Fibroblast of peridontal ligament (primary cell): ENCODE data around the gene UBE2G1.
A peak's percentile ranks its signal among the peaks of the same experiment; 100 is the strongest.
"Not testable (repeated sequence)": the region's sequence is repeated elsewhere in the genome, so short reads cannot be mapped to it uniquely, and the experiment has no call there.

Source experiments
- DNase-seq: peaks from one replicate; pipeline ENCODE4 v3.0.0-alpha.2; 2010; ENCODE audit errors: extremely low read depth

The UBE2G1 gene

DNA sequence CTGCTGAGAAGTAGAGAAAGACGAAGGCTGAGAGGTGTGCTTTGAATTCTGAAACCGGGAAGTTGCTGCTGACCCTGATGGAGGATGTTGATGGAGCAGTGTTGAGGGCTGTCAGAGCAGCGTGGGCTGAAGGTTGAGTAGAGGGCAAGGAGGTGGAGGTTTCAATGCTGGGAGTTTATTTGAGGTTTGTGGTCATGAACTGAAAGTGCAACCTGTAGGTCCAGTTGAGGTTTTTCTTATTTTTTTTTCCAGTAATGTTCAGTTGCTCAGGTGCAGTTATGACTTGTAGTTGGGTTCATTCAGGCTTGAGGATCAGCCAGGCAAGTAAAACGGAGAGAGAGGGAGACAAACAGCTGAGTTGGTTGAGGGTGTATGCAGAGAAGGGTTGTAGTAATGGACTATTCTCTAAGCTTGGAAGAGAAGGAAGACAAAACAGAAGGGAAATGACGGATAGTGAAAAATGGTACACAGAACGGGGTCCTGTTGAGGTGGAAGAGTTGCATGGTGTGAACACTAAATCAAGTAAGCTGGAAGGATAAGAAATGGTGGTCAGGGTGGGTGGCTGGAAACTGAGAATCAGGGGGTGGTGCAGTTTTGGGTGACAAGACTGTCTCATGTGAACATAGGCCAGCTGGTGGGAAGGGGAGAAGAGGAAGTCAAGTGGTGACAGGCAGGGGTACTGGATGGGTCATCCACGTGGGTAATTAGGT lies 8.7 kb upstream of the UBE2G1 start:
- DNase-seq: no peak

- DNase-seq: no peak
Observed at GRCh38 chr17:4369557-4370230, 3.2 kb upstream of the UBE2G1 start.

DNA sequence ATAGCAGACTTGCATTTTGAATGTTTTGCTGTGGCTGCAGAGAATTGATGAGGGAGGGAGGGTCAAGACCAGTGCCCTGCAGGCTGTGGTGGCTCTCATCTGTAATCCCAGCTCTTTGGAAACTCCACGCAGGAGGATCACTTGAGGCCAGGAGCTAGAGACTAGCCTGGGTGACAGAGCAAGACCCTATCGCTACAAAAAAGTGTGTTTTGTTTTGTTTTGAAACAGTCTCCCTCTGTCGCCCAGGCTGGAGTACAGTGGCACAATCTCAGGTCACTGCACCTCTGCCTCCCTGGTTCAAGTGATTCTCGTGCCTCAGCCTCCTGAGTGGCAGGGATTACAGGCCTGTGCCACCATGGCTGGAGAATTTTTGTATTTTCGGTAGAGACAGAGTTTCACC lies 1.9 kb upstream of the UBE2G1 start:
- DNase-seq: no peak

DNA sequence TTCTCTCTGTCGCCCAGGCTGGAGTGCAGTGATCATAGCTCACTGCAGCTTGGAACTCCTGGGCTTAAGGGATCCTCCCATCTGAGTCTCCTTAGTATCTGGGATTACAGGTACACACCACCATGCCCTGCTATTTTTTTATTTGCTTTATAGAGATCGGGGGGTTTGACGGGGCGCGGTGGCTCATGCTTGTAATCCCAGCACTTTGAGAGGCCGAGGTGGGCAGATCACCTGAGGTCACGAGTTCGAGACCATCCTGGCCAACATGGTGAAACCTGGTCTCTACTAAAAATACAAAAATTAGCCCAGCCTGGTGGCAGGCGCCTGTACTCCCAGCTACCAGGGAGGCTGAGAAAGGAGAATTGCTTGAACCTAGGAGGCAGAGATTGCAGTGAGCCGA lies 702 bp upstream of the UBE2G1 start:
- not testable (repeated sequence) for DNase-seq

GRCh38 chr17:4365628-4366326 lies 698 bp downstream of the UBE2G1 start:
- DNase-seq: no peak

GRCh38 chr17:4365103-4365627 lies 1.3 kb downstream of the UBE2G1 start:
- peak; percentile 89 for DNase-seq

DNA sequence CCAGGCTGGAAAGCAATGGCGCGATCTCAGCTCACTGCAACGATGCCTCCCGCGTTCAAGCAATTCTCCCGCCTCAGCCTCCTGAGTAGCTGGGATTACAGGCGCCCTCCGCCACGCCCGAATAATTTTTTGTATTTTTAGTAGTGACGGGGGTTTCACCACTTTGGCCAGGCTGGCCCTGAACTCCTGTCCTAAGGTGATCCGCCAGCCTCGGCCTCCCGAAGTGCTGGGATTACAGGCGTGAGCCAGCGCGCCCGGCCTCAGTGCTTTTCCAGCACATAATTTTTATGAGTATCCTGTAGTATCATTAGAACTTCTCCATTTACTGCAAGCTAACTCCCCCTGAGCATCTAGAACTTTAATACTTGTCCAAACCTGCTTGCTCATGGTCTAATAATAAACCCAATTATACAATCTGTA lies 1.8 kb downstream of the UBE2G1 start:
- DNase-seq: no peak

GRCh38 chr17:4362141-4362540 lies 4.3 kb downstream of the UBE2G1 start:
- DNase-seq: peak; percentile 45

DNA sequence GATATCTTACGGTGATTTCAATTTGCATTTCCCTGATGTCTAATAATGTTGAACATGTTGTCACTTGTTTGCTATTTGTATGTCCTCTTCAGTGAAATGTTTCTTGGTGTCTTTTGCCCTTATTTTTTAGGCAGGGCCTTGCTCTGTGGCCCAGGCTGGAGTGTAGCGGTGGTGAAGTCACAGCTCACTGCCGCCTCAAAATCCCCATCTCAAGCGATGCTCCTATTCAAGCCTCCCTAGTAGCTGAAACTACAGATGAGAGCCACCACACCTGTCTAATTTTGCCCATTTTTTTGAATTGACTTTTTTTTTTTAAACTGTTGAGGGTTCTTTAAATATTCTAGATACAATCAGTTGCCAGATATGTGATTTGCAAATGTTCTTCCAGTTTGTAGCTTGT lies 8.3 kb downstream of the UBE2G1 start:
- DNase-seq: no peak

DNA sequence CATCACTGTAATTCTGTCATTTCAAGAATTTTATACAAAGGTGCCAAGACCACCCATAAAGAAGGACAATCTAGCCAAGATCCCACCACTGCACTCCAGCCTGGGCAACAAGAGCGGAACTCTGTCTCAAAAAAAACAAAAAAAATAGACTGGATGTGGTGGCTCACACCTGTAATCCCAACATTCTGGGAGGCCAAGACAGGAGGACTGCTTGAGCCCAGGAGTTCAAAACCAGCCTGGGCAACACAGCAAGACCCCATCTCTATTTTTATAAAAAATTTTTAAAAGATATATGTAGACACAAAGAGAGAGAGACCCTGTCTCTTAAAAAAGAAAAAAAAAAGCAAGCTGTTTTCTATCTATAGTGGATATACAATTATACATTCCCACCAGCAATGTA lies 8.8 kb downstream of the UBE2G1 start:
- DNase-seq: no peak

DNA sequence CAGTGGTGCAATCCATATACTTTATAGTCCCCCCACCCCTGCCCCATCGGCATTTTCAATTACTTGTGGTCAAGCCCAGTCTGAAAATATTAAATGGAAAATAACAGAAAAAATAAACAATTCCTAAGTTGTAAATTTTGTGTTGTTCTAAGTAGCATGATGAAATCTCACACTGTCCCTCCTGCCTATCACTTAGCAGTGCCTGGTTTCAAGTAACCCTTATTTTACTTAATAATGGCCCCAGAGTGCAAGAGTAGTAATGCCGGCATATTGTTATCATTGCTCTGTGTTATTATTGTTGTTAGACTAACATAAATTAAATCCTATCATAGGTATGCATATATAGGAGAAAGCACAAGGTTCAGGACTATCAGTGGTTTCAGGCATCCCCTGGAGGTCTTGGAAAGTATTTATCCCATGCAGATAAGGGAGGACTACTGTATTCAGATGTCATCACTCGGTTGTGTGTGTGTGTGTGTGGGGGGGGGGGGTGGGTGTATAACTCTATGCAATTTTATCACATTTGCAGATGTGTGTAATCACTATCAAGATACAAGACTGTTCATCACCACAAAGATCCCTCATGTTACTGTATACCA lies 9.3 kb downstream of the UBE2G1 start:
- no peak for DNase-seq

- DNase-seq: no peak
Observed at GRCh38 chr17:4354862-4355514, 11.5 kb downstream of the UBE2G1 start.

DNA sequence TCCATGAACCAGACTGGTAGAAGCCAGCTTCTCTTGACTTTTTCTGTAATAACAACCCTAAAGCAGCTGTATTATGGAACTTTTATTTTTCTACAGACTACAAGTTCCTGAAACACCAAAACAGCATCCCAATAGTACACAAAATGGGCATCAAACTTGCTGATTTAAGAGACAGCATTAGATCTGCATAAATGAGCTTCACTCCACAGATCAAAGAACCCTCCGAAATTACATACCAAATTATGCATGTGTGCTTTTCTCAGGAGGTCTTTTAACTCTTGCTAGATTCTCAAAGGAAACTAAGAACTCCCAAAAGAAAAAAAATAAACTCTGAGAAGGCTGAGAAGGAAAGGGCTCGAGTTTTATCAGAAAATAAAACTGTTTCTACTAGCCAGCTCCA lies 12.3 kb downstream of the UBE2G1 start:
- DNase-seq: no peak

DNA sequence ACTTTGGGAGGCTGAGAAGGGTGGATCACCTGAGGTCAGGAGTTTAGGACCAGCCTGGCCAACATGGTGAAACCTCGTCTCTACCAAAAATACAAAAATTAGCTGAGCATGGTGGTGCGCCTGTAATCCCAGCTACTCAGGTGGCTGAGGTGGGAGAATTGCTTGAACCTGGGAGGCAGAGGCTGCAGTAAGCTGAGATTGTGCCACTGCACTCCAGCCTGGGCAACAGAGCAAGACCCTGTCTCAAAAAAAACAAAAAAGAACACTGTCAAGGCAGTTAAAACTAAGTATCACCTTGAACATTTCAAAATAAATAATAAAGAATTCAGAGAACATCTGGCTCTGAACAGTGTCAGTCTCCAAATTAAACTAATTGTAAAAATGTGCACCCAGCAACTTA lies 16.3 kb downstream of the UBE2G1 start:
- DNase-seq: not testable (repeated sequence)

GRCh38 chr17:4345581-4346252 lies 20.8 kb downstream of the UBE2G1 start:
- no peak for DNase-seq

GRCh38 chr17:4344926-4345325 lies 21.5 kb downstream of the UBE2G1 start:
- DNase-seq: no peak

- no peak for DNase-seq
Observed at GRCh38 chr17:4342535-4342934, 23.9 kb downstream of the UBE2G1 start.

- no peak for DNase-seq
Observed at GRCh38 chr17:4341616-4341977, 24.9 kb downstream of the UBE2G1 start.

DNA sequence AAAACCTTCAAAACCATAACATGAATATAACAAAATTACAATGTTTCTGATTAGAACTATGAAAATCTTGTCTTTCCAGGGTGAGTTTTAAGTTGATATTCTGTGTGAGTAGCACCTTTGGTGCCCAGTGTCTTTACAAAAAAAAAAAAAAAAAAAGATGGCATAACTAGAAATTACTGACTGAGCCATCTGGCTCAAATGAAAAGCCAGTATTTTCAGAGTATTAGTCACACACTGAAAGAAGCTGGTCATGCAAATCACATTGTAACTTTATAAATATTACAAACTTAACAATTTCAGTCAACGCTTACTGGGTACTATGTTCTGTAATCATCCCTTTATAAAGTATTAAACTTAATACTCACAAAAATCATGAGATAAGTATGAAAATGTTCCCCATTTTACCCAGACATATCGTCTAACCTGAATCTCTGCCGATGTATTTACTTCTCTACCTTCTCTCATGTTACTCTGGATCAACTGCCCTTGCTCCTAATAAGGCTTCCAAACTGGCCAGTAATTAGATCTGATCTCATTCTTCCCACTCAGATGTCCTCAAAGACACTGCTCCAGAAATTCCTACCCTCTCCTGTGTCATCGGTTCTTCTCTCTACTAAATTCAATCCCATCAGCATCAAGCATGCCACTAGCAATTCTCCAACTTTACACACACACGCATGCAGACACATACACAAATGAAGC lies 25.4 kb downstream of the UBE2G1 start:
- peak; percentile 62 for DNase-seq

DNA sequence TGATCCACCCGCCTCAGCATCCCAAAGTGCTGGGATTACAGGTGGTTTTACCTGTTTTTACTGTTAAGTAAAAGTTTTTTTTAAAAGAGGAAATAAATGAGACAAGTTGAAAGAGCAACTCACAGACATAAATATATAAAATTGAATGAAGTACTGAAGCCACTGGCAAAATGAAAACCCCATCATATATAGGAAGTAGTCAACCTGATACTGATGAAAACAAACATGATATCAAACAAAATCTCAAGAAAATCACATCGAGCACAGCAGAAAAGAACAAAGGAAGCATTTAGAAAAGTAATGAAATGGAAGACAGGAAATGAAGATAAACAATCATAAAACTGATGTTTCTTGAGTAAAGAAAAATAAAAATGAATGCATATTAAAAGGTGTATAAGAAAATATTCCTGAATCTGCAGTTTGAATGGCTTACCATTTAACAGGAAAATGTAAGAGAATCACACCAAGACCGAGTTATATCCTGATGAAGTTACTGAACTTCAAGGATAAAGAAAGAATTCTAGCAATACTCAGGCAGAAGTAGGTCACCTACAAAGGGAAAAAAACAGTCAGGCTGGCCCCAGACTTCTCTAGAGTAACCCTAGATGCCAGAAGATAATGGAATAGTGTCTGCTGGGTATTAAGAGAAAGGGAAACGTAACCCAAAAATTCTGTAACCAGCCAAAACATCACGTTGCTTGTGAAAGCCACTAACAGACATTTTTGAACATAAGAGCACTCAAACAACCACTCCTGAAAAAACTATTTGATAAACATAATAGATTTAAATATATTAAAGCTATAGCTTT lies 31.5 kb downstream of the UBE2G1 start:
- no peak for DNase-seq
